SK-MEL-5 (cell line): ENCODE data around the gene NAV2. TPM values are rescaled to one million over a fixed set of nuclear protein-coding genes. Genes with fewer than 3 reads are reported as not detected.

Source experiments
- DNase-seq: peaks from one replicate; pipeline ENCODE4 v3.0.0-alpha.2; 2016; ENCODE audit warnings: low read depth, low spot score
- in situ Hi-C: cut with HindIII; loops from 2 replicates; pipeline ENCODE4 v1.10.0; 2016; ENCODE audit warnings: low sequenced_read_pairs, high pct_unique_total_duplicates, low pct_unique_long_range_greater_than_20kb
- total RNA-seq: library from RNA; depleted of rRNA; stranded (reverse); fragments of >200 nt; shearing (Covaris generic); gene quantifications from 2 replicates; pipeline ENCODE4 v1.2.3, GENCODE V29; 2014

The NAV2 gene
- total RNA-seq, 1 experiment from 2014 or later: 14.5 TPM

DNA sequence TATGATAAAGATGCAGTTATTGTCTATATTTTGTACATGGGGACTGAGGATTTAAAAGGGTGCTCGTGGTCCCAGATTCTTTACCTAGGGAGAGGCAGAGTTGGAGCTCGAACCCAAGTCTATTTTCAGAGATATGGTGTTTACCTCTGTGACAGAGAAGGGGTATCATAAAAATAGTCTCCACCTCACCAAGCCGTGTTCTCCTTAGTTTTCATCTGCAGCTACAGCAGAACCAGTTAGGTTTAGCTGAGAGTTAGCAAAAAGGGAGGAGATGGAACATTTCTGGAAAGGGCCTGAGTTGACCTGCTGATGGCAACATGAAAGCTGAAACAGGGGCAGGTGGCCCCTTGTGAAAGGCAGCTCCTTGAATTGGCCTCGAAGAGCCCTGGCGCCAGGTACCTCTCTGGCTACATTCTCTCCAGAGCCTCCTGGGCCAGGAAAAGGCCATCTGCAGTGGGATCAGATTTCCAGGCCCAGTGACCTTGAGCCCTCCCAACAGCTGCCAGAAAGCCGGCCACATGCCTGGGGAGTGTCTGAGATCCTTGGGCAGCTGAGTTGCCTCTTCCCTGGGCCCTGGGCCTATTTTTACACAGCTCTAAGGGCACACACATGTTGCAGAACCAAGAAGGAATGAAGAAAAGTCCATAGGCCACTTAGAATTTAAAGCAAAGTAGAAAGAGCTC, 136.6 kb downstream of the NAV2 start:
- in situ Hi-C loops: no loop called here

GRCh38 chr11:19849947-19850593, 137.4 kb downstream of the NAV2 start:
- in situ Hi-C loops: no loop called here

More for the DNA sequence above, 136.6 kb downstream of the NAV2 start:
- DNase-seq: no peak

DNA sequence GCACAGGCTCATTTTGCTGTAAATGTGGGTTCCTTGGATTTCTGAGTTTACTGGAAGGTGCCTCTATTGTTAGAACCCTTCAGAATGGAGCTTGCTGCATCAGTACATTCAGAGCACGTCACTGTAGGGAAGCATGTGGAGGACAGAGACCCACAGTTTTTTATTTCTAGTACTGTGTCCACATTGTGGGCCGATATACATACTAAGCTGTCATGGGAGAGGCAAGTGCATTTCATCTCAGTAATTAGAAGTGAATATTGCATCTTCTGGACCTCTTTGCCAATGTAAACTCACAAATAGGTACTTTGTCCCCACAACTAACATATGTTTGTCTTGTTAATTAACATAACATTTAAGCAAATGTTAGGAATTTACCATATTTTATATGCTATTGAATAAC, 139.7 kb downstream of the NAV2 start:
- DNase-seq: no peak
- in situ Hi-C loops: no loop called here

More at GRCh38 chr11:19849947-19850593, 137.4 kb downstream of the NAV2 start:
- no peak for DNase-seq

GRCh38 chr11:19853016-19853415, 140.4 kb downstream of the NAV2 start:
- in situ Hi-C loops: no loop called here
- no peak for DNase-seq

DNA sequence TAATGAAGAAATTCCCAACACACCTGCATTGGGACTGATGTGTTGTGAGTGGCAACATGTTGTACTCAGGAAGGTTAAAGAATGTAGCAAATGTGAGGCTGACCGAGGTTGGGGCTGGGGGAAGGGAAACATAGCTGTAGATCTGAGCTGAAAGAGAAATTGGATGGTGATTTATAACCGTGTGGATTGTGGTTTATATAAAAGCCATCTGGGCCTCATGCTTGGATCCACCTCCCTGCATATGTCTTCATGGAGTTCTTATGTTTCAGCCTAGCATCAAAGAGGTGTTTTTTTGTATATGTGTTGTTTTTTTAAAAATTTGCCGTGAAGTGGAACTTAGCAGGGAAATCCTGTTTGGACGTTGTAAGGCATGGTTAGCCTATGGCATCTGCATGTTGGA, 141.3 kb downstream of the NAV2 start:
- no peak for DNase-seq
- in situ Hi-C loops: no loop called here

DNA sequence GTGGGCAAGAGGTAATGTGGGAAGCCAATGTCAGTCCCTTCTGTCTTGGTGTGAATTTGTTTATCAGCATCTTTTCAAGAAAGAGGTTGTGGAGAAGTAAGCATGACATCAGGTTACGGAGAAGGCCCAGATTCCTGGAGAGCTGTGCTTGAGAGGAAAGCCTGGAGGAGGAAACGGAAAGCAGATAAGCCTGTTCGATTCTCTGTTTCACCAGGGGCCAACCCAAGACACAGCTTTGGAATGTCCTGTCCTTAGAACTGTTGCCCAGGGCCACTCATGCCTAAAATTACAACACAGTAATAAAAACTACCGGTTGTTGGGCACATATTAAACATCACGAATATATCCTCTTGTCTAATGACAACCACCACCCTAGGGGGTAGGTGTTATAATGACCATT, 148.5 kb downstream of the NAV2 start:
- in situ Hi-C loops: no loop called here
- DNase-seq: no peak

- no peak for DNase-seq
- in situ Hi-C loops: no loop called here
Observed at GRCh38 chr11:19862091-19862490, 149.5 kb downstream of the NAV2 start.

GRCh38 chr11:19864141-19865140, 151.8 kb downstream of the NAV2 start:
- no peak for DNase-seq
- in situ Hi-C loops: no loop called here

- no peak for DNase-seq
- in situ Hi-C loops: no loop called here
Observed at GRCh38 chr11:19866037-19866436, 153.4 kb downstream of the NAV2 start.

- in situ Hi-C loops: no loop called here
Observed at GRCh38 chr11:19866521-19866920, 153.9 kb downstream of the NAV2 start.

DNA sequence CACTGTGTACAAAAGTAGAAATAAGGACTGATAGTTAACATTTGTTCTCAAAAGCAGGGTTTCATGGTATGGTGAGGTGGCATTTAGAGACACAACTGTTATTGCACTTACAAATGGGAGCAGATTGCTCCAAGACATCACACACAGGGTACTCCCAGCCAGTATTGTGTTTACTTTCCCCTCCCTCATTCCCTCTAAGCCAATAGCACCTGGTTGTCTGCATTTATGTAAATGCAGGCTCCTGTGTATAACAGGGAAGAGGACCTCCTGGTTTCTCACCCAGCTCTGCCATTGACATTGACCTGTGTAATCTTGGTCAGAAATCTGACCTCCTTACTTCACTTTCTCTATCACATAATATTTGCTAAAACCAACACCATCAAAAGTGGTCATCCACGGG, 154.4 kb downstream of the NAV2 start:
- in situ Hi-C loops: no loop called here

More at GRCh38 chr11:19866521-19866920, 153.9 kb downstream of the NAV2 start:
- DNase-seq: no peak

GRCh38 chr11:19868281-19868821, 155.7 kb downstream of the NAV2 start:
- no peak for DNase-seq
- in situ Hi-C loops: no loop called here

More for the DNA sequence above, 154.4 kb downstream of the NAV2 start:
- DNase-seq: no peak

DNA sequence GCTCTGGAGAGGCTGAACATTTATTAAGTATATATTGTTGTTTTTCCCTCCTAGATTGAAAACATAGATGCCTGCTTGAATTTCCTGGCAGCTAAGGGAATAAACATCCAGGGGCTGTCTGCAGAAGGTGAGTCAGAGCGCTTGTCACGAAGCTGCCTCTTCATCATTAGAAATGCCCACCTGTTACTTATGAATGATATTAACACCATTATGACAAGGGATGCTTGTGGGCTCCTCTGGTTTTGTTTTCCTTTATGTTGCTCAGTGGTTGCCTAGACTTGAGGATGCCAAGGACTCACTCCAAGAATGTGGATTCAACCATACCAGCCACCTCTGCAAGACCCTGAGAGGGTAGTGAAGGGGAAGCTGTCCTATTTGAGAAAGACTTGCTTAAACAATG, 156.2 kb downstream of the NAV2 start:
- no peak for DNase-seq
- in situ Hi-C loops: no loop called here

GRCh38 chr11:19869466-19869865, 156.8 kb downstream of the NAV2 start:
- in situ Hi-C loops: no loop called here
- DNase-seq: no peak

DNA sequence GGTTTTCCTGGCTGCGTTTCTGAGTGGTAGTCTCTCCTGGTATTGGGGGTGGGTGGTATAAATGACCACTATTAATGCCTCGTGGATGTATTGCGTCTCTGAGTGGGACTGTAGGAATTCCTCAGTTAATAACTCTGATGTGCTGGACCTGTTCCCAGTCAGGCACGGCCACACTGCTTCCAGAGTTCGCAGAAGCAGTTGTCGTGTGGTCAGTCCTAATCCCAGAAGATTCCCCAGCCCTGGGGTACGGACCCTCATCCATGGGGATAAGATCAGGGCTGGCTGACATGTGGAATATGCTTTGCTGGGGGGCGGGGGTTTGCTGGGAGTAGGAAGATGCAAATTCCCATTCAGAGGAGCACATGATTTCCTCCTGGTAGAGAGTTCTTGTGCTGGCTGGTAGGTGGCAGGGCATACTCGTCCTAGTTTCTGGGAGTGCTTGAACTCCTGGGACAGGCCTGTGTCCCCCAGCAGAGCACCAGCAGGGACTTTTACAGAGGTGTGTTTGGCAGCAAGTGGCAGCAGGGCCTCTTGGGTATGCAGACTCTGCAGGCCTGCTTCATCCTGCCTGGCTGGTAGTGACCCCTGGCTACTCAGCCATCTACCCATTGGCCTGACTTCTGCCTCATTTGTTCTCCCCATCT, 157.4 kb downstream of the NAV2 start:
- in situ Hi-C loops: no loop called here
- no peak for DNase-seq

GRCh38 chr11:19871531-19871930, 158.9 kb downstream of the NAV2 start:
- no peak for DNase-seq
- in situ Hi-C loops: no loop called here

GRCh38 chr11:19872512-19873145, 160.0 kb downstream of the NAV2 start:
- no peak for DNase-seq
- in situ Hi-C loops: no loop called here
